H54 (cell line): ENCODE data around the gene ABCF3.
A peak's percentile ranks its signal among the peaks of the same experiment; 100 is the strongest.
"Not testable (repeated sequence)": the region's sequence is repeated elsewhere in the genome, so short reads cannot be mapped to it uniquely, and the experiment has no call there.

Experiments
- DNase-seq: peaks from one replicate; pipeline ENCODE4 v3.0.0; 2011; ENCODE audit warnings: low spot score, mixed read lengths; ENCODE audit not compliant: insufficient read length
- FAIRE-seq: peaks from 3 replicates; lab custom pipeline; 2011; peaks lifted over from hg19 to GRCh38; lab: Jason Lieb, UNC
- POLR2A ChIP-seq: IDR thresholded peaks from 2 replicates; pipeline ENCODE4 v1.6.1; 2011; ENCODE audit warnings: low read depth, mild to moderate bottlenecking, low read length

ABCF3 gene

DNA sequence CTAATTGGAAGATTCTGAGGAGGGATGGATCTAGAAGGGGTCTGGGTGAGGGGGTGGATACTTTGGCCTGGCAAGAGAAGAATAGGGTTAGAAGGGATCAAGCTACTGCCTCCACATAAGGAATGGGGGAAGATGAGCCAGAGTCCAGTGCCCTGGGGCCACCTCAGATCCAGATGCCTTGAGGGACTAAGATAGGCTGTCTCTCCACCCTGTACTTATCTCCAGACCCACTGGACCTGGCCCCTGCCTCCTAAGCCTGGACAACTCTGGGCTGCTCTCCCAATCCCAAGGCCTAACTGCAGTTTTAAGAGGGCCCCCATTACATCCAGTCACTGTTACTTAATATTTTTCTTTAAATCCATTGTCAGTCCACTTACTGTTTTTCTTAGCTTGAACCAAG lies 28.8 kb upstream of the ABCF3 start:
- DNase-seq (no peak), FAIRE-seq (no peak)
- no peak for TF ChIP-seq POLR2A

- TF ChIP-seq POLR2A: no peak
- DNase-seq (no peak), FAIRE-seq (no peak)
Measured at GRCh38 chr3:184158404-184158803, 27.6 kb upstream of the ABCF3 start.

DNA sequence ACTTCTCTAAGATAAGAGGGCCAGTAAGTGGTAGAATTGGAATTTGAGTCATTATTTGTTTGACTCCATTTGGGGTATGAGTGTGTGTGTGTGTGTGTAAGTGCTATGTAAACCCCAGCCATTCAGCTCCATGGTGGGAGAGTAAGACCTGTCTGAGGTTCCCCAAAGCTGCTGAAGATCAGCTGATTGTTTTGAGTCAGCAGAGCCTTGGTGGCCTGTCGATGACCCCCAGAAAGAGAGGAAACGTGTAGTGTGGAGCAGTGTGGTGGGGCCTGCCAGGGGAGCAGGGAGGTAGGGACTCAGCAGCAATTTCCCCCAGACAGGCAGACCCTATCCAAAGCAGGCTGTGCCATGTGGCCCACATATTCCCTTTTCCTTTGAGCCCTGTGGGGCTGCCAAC lies 25.5 kb upstream of the ABCF3 start:
- FAIRE-seq (no peak), DNase-seq (no peak)
- no peak for TF ChIP-seq POLR2A

GRCh38 chr3:184162571-184163070 lies 23.4 kb upstream of the ABCF3 start:
- DNase-seq, FAIRE-seq: not testable (repeated sequence)

GRCh38 chr3:184164648-184165330 lies 21.2 kb upstream of the ABCF3 start:
- no peak for TF ChIP-seq POLR2A
- FAIRE-seq: no peak
- DNase-seq: no peak

DNA sequence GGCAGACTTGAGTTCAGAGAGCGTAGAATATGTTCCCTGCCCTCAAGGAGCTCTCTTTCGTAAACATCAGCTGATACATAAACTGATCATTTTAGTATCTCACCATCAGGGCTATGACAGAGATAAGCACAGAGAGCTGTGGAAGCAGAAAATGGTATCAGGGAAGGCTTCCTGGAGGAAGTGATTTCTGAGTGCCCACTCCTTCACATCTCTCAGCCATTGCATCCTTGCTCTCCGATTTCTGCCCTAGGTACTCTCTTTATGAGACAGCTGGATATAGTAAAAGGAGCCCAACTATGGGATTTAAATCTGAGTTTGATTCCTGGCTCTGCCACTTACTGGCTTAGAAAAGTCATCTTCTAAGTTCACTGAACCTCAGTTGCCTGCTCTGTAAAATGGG lies 20.5 kb upstream of the ABCF3 start:
- no peak for TF ChIP-seq POLR2A
- FAIRE-seq: no peak
- no peak for DNase-seq

DNA sequence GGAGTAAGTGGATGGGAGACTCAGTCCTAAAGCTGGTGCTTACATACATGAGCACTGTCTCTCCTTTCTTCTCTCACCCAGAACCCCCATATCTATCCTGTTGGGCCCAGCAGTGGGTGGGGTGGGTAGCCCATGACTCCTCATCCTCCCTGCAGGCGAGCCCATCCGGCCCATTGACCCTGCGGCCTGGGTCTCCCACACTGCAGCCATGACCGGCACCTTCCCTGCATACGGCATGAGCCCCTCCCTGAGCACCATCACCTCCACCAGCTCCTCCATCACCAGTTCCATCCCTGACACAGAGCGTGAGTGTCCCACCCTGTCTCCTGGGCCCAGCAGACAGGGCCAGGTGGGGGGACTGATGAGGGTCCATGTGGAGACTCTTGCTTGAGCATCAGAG lies 19.3 kb upstream of the ABCF3 start:
- DNase-seq (no peak), FAIRE-seq (no peak)
- TF ChIP-seq POLR2A: no peak

DNA sequence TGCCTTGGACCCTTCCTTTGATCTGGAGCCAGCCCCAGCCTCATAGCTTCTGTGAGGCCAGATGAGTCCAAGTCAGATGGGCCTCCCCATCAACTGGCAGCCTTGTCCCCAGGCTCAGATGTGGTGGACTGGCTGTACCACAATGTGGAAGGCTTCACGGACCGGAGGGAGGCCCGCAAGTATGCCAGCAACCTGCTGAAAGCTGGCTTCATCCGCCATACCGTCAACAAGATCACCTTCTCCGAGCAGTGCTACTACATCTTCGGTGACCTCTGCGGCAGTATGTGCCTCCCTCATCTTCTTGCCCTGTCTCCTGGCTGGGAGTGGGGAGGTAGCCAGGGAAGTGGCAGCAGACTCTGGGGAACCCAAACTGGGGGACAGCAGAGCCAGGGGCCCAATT lies 18.2 kb upstream of the ABCF3 start:
- TF ChIP-seq POLR2A: no peak
- FAIRE-seq (no peak), DNase-seq (no peak)

DNA sequence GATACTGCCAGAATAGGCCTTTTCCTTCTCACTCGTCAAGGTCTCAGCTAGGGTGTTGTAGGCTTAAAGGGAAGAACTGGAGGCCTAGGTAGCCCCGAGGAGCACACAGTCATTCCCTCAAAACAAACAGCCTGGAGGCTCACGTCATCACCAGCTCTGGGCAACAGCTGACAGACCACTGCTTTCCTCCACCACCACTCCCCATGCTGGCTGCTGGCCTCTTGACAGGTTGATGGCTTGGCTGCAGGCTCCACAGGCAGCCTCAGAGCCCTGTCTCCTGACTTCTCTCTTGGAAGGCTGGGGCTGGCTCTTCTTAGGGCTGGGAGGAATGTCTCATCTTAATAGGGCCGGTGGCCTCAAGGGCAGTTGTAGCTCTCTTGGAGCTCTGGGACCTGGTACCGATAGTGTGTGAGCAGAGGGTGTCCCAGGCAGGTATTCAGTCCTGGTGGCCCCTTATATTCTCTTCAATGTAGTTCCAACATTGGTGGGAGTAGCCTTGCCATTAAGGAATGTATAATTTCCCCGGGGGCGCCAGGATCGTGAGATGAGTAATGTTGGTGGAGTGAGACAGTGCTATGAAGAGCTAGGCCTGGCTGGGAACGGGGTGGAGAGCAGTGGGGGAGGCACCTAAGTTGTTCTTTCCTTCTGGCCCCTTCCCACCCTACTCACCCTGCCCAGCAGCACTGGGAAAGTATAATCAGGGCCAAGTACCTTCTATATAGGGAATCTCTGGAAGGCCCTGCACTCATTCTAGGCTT lies 17.5 kb upstream of the ABCF3 start:
- FAIRE-seq (peak; percentile 43), DNase-seq (peak; percentile 98)
- TF ChIP-seq POLR2A: no peak

DNA sequence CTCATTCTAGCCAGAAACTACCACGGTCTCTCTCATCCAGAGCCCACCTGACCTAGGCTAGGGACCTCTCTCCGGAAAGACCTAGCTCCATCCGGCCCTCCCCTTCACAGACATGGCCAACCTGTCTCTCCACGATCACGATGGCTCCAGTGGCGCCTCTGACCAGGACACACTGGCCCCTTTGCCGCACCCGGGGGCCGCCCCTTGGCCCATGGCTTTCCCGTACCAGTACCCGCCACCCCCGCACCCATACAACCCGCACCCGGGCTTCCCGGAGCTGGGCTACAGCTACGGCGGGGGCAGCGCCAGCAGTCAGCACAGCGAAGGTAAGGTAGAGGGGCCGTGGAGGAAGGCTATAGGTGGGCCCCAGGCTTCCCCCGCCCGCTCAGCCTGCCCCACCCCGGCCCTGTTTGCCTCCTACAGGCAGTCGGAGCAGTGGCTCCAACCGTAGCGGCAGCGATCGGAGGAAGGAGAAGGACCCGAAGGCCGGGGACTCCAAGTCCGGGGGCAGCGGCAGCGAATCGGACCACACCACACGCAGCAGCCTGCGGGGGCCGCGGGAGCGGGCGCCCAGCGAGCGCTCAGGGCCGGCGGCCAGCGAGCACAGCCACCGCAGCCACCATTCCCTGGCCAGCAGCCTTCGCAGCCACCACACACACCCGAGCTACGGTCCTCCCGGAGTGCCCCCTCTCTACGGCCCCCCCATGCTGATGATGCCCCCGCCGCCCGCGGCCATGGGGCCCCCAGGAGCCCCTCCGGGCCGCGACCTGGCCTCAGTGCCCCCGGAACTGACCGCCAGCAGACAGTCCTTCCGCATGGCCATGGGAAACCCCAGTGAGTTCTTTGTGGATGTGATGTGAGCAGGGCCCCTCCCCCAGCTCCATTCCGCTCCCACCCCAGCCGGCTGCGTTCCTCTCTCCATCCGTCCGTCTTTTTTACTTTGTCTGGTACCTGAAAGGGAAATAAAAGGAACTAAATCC lies 15.8 kb upstream of the ABCF3 start:
- FAIRE-seq (no peak), DNase-seq (no peak)
- no peak for TF ChIP-seq POLR2A

DNA sequence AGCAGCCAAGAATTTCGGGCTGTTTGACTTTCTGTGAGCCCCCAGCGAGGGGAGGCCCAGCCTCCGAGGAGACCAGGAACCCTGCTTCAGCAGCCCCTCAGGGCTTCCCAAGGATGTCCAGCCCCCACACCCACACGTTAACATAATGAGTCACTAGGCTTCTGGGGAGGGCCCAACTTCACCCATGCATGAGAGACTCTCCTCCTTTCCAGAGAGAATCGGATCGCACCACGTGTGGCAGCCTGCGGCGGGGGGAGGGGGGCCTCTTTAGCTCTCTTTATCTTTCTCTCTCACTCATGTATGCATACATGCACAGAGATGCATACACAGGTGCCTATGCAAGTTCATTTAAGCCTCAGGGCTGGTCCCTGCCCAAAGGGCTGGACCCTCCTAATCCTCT lies 14.4 kb upstream of the ABCF3 start:
- DNase-seq: peak; percentile 75
- no peak for FAIRE-seq
- TF ChIP-seq POLR2A: no peak

GRCh38 chr3:184172681-184173373 lies 13.2 kb upstream of the ABCF3 start:
- FAIRE-seq: no peak
- no peak for TF ChIP-seq POLR2A
- DNase-seq: peak; percentile 51

DNA sequence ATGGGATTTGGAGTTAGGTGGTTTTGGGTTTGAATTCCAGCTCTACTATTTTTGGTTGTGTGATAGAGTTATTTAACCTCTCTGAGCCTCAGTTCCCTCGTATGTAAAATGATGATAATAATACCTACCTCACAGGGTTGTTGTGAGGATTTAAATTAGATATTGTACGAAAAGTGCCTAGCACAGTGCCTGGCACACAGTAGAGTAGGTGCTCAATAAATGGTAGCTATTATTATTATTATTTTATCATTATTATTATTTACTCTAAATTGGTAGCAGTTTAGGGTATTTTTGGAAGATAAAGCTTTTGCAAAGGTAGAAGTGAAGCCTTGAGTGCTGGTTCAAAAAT lies 12.7 kb upstream of the ABCF3 start:
- TF ChIP-seq POLR2A: no peak
- no peak for FAIRE-seq
- DNase-seq: no peak
